ENCODE measurements around the gene ADGRV1. TPM values are rescaled to one million over a fixed set of nuclear protein-coding genes. Genes with fewer than 3 reads are reported as not detected.

The ADGRV1 gene
- total and polyA plus RNA-seq, 2 donors (not counting 3 experiments of a cell fraction or from before 2014, with no cell fraction given), result 0.11 to 0.55 TPM

- intact Hi-C loops (cut with micrococcal nuclease) (no loop called here), dilution Hi-C loops (cut with MboI; ENCODE audit: extremely low pct_ligation_motif_present, low sequenced_read_pairs) (no loop called here)
- Histone ChIP-seq H3K27me3 (ENCODE audit: control insufficient read depth in 2 of 2, insufficient read depth in 2 of 2, low read length in 2 of 2) (peaks cover 0 to 4% of the 10 kb centered on the region in 2 experiments), H4K20me1 (replicated peaks; ENCODE audit: control insufficient read depth, extremely low read depth, insufficient read depth, low read length) (no peaks in the 10 kb centered on the region), H3K79me2 (ENCODE audit: control insufficient read depth, insufficient read depth, low read length) (no peaks in the 10 kb centered on the region), H3K27ac (ENCODE audit: insufficient read depth, low read depth, low read length) (no peak overlapping the region), H3K36me3 (ENCODE audit: control insufficient read depth in 2 of 2, extremely low read depth in 1 of 2, insufficient read depth in 2 of 2, low read length in 2 of 2) (no peaks in the 10 kb centered on the region), H3K9ac (replicated peaks; ENCODE audit: extremely low read depth, insufficient read depth, low read length) (no peak overlapping the region), H3K9me3 (replicated peaks; ENCODE audit: control insufficient read depth, insufficient read depth, low read length) (no peaks in the 10 kb centered on the region), H3K9me1 (replicated peaks; ENCODE audit: control insufficient read depth, extremely low read depth, insufficient read depth, low read length) (no peaks in the 10 kb centered on the region), H2AFZ (ENCODE audit: low read depth, low read length) (no peak overlapping the region), H3K4me2 (ENCODE audit: insufficient read depth, low read length) (no peak overlapping the region), H3K4me3 (replicated peaks in 1 of 3; ENCODE audit: insufficient read depth in 1 of 3, low read depth in 1 of 3, low read length in 3 of 3) (no peak overlapping the region), H3K4me1 (ENCODE audit: control insufficient read depth, extremely low read depth, insufficient read depth, low read length) (no peaks in the 10 kb centered on the region)
- FAIRE-seq, result no peak
- no peak for DNase-seq (ENCODE audit: low read depth, low spot score)
- no TSS peak for BruUV-seq (replicated peaks)
- ChIA-PET CTCF (interaction anchor here (1.4 to 6.5 kb wide), 5 partner anchors 8 to 614 kb away, joined by 4 to 231 read pairs (median 39); no protein-coding TSS in a partner anchor), POLR2A (no interaction called here)
- TF ChIP-seq MYC (IDR thresholded peaks at IDR 0.05; ENCODE audit: low read depth, low read length), result no peak
Observed at GRCh38 chr5:90803876-90804275, 245.3 kb downstream of the ADGRV1 start.

GRCh38 chr5:90807496-90807895 is 248.9 kb downstream of the ADGRV1 start:
- DNase-seq (ENCODE audit: low read depth, low spot score), result peak; percentile 57
- POLR2A ChIA-PET, result no interaction called here
- Histone ChIP-seq H3K4me3 (replicated peaks in 1 of 3; ENCODE audit: insufficient read depth in 1 of 3, low read depth in 1 of 3, low read length in 3 of 3) (no peak overlapping the region), H3K9me1 (replicated peaks; ENCODE audit: control insufficient read depth, extremely low read depth, insufficient read depth, low read length) (no peaks in the 10 kb centered on the region), H3K4me1 (ENCODE audit: control insufficient read depth, extremely low read depth, insufficient read depth, low read length) (no peaks in the 10 kb centered on the region), H3K9me3 (replicated peaks; ENCODE audit: control insufficient read depth, insufficient read depth, low read length) (no peaks in the 10 kb centered on the region), H3K4me2 (ENCODE audit: insufficient read depth, low read length) (no peak overlapping the region), H3K79me2 (ENCODE audit: control insufficient read depth, insufficient read depth, low read length) (no peaks in the 10 kb centered on the region), H2AFZ (ENCODE audit: low read depth, low read length) (no peak overlapping the region), H3K27ac (ENCODE audit: insufficient read depth, low read depth, low read length) (no peak overlapping the region), H3K9ac (replicated peaks; ENCODE audit: extremely low read depth, insufficient read depth, low read length) (no peak overlapping the region), H3K27me3 (ENCODE audit: control insufficient read depth in 2 of 2, insufficient read depth in 2 of 2, low read length in 2 of 2) (peaks cover 0 to 4% of the 10 kb centered on the region in 2 experiments), H3K36me3 (ENCODE audit: control insufficient read depth in 2 of 2, extremely low read depth in 1 of 2, insufficient read depth in 2 of 2, low read length in 2 of 2) (no peaks in the 10 kb centered on the region), H4K20me1 (replicated peaks; ENCODE audit: control insufficient read depth, extremely low read depth, insufficient read depth, low read length) (no peaks in the 10 kb centered on the region)
- CTCF ChIA-PET, result interaction anchor here (0.8 to 0.9 kb wide), 2 partner anchors 577 to 612 kb away, joined by 3 read pairs; no protein-coding TSS in a partner anchor
- intact Hi-C loops (cut with micrococcal nuclease) (no loop called here), dilution Hi-C loops (cut with MboI; ENCODE audit: extremely low pct_ligation_motif_present, low sequenced_read_pairs) (no loop called here)
- no peak for FAIRE-seq
- BruUV-seq (replicated peaks), result no TSS peak
- no peak for TF ChIP-seq POLR2A (IDR thresholded peaks at IDR 0.05; ENCODE audit: low read depth, low read length)
- TF ChIP-seq, protein P1, sequence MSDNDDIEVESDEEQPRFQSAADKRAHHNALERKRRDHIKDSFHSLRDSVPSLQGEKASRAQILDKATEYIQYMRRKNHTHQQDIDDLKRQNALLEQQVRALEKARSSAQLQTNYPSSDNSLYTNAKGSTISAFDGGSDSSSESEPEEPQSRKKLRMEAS (IDR thresholded peaks at IDR 0.05; ENCODE audit: insufficient read depth, insufficient read length), result no peak
- TF ChIP-seq POLR2AphosphoS5 (IDR thresholded peaks at IDR 0.05; ENCODE audit: insufficient read depth, low read depth, low read length), result no peak
- TF ChIP-seq EZH2 (IDR thresholded peaks at IDR 0.05; ENCODE audit: borderline replicate concordance, low read depth, low read length, severe bottlenecking), result no peak
- no peak for TF ChIP-seq FOS (IDR thresholded peaks at IDR 0.05; ENCODE audit: borderline replicate concordance, insufficient read depth, low read length)
- no peak for TF ChIP-seq JUN (IDR thresholded peaks at IDR 0.05; ENCODE audit: borderline replicate concordance, insufficient read depth, insufficient read length, low read depth)
- TF ChIP-seq, protein P2, sequence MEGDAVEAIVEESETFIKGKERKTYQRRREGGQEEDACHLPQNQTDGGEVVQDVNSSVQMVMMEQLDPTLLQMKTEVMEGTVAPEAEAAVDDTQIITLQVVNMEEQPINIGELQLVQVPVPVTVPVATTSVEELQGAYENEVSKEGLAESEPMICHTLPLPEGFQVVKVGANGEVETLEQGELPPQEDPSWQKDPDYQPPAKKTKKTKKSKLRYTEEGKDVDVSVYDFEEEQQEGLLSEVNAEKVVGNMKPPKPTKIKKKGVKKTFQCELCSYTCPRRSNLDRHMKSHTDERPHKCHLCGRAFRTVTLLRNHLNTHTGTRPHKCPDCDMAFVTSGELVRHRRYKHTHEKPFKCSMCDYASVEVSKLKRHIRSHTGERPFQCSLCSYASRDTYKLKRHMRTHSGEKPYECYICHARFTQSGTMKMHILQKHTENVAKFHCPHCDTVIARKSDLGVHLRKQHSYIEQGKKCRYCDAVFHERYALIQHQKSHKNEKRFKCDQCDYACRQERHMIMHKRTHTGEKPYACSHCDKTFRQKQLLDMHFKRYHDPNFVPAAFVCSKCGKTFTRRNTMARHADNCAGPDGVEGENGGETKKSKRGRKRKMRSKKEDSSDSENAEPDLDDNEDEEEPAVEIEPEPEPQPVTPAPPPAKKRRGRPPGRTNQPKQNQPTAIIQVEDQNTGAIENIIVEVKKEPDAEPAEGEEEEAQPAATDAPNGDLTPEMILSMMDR (IDR thresholded peaks at IDR 0.05; ENCODE audit: extremely low read depth in 1 of 2, insufficient read depth in 1 of 2, low read depth in 1 of 2, low read length in 2 of 2), result no peak
- no peak for TF ChIP-seq GATA2 (IDR thresholded peaks at IDR 0.05; ENCODE audit: insufficient read depth, insufficient read length, low read depth, low read length)
- TF ChIP-seq MYC (IDR thresholded peaks at IDR 0.05; ENCODE audit: low read depth, low read length), result no peak
